ENCODE measurements around the gene PPARG.

DNA sequence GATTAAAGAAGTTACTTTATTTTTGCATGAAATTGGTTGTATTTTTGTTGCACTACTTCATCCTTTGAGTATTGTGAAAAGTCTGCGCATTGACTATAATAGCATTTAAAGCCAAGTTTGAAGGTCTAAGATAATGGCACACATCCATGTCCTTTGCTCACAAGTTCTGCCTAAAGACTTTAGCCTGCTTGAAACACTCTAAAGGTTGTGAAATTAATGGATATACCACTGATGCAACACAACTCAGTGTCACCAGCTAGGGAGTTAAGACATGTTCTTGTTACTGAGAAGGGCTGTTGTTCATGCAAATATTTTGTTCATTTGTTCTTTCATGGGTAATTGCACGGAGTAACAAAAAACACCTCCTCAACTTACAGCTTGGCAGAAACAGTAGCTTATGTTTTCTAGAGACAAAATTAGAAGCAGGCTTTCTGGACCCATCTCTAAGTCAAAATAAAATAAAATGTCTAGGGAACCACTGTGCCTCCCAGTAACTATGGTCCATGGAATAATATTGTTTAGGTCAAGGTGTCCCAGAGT lies 83.9 kb downstream of the PPARG start:
- no peak for TF ChIP-seq POLR2A (IDR thresholded peaks at IDR 0.05; ENCODE audit: low read depth, low read length)
- no peak for TF ChIP-seq POLR2AphosphoS5 (IDR thresholded peaks at IDR 0.05; ENCODE audit: low read depth, low read length)
